Liver (tissue), 9 donors: ENCODE measurements around the gene ZBTB12. TPM values are rescaled to one million over a fixed set of nuclear protein-coding genes. Genes with fewer than 3 reads are reported as not detected.

Experiments
- DNase-seq: peaks from one replicate; pipeline ENCODE4 v3.0.0-alpha.2; 2017; ENCODE audit warnings: low spot score
- H3K27ac ChIP-seq, 2 donors: one replicate each; pipeline ENCODE4 v1.7.0; 2013; ENCODE audit warnings: inconsistent platforms in 2 of 2, low read length in 2 of 2, control low read depth in 1 of 2, low read depth in 1 of 2, mild to moderate bottlenecking in 1 of 2
- H3K27me3 ChIP-seq, 4 donors: one replicate each; pipeline versions ENCODE4 v1.6.1 to v1.7.0; 2013; ENCODE audit warnings: low read length in 3 of 4, inconsistent platforms in 1 of 4, mild to moderate bottlenecking in 1 of 4, moderate library complexity in 1 of 4; ENCODE audit not compliant: control insufficient read depth in 4 of 4, insufficient read depth in 4 of 4
- H3K36me3 ChIP-seq, 4 donors: one replicate each; pipeline versions ENCODE4 v1.6.1 to v1.7.0; 2013; ENCODE audit warnings: low read length in 3 of 4, mild to moderate bottlenecking in 3 of 4, low read depth in 1 of 4, moderate library complexity in 1 of 4; ENCODE audit not compliant: control insufficient read depth in 4 of 4, insufficient read depth in 3 of 4
- H3K4me1 ChIP-seq, 4 donors: one replicate each; pipeline versions ENCODE4 v1.6.1 to v1.7.0; 2013; ENCODE audit warnings: low read length in 3 of 4, mild to moderate bottlenecking in 3 of 4, moderate library complexity in 1 of 4; ENCODE audit not compliant: control insufficient read depth in 4 of 4, insufficient read depth in 4 of 4
- H3K4me3 ChIP-seq, 3 donors: one replicate each; pipeline versions ENCODE4 v1.6.1 to v1.7.0; 2013; ENCODE audit warnings: low read length in 3 of 3, control low read depth in 1 of 3, low read depth in 1 of 3, mild to moderate bottlenecking in 1 of 3
- H3K9ac ChIP-seq, 2 donors: one replicate each; pipeline ENCODE4 v1.7.0; 2013; ENCODE audit warnings: low read length in 2 of 2, mild to moderate bottlenecking in 2 of 2, moderate library complexity in 2 of 2, control low read depth in 1 of 2, low read depth in 1 of 2
- H3K9me3 ChIP-seq, 4 donors: one replicate each; pipeline versions ENCODE4 v1.6.1 to v1.7.0; 2013; ENCODE audit warnings: low read length in 3 of 4; ENCODE audit not compliant: control insufficient read depth in 4 of 4
- EGR1 ChIP-seq, 2 donors: IDR thresholded peaks; 2 replicates each; pipeline ENCODE4 v1.6.1; 2016 to 2018; ENCODE audit warnings: antibody characterized with exemption in 2 of 2, low read depth in 2 of 2
- FOXA1 ChIP-seq: IDR thresholded peaks from 2 replicates; pipeline ENCODE4 v1.6.1; 2016; ENCODE audit warnings: antibody characterized with exemption
- FOXA2 ChIP-seq: IDR thresholded peaks from 2 replicates; pipeline ENCODE4 v1.6.1; 2016; ENCODE audit warnings: antibody characterized with exemption
- GABPA ChIP-seq, 2 donors: IDR thresholded peaks in 1 of 2; conservative IDR thresholded peaks in 1 of 2; 2 replicates each; pipeline ENCODE4 v1.6.1; 2016; ENCODE audit warnings: antibody characterized with exemption in 2 of 2, mild to moderate bottlenecking in 1 of 2, moderate library complexity in 1 of 2
- HNF4A ChIP-seq, 2 donors: conservative IDR thresholded peaks; 2 replicates each; pipeline ENCODE4 v1.6.1; 2016; ENCODE audit warnings: antibody characterized with exemption in 2 of 2, mild to moderate bottlenecking in 2 of 2
- HNF4G ChIP-seq: IDR thresholded peaks from 2 replicates; pipeline ENCODE4 v1.6.1; 2016; ENCODE audit warnings: antibody characterized with exemption
- JUND ChIP-seq, 2 donors: IDR thresholded peaks; 2 replicates each; pipeline ENCODE4 v1.6.1; 2016; ENCODE audit warnings: antibody characterized with exemption in 2 of 2
- NR2F2 ChIP-seq: IDR thresholded peaks from 2 replicates; pipeline ENCODE4 v1.6.1; 2016; ENCODE audit warnings: antibody characterized with exemption
- RAD21 ChIP-seq, 2 donors: IDR thresholded peaks; 2 replicates each; pipeline ENCODE4 v1.6.1; 2016; ENCODE audit warnings: antibody characterized with exemption in 2 of 2, mild to moderate bottlenecking in 2 of 2
- RXRA ChIP-seq, 2 donors: IDR thresholded peaks; 2 replicates each; pipeline ENCODE4 v1.6.1; 2017 to 2018; ENCODE audit warnings: antibody characterized with exemption in 2 of 2, mild to moderate bottlenecking in 1 of 2
- SP1 ChIP-seq: IDR thresholded peaks from 2 replicates; pipeline ENCODE4 v1.6.1; 2018; ENCODE audit warnings: antibody characterized with exemption, mild to moderate bottlenecking
- YY1 ChIP-seq: IDR thresholded peaks from 2 replicates; pipeline ENCODE4 v1.6.1; 2016; ENCODE audit warnings: antibody characterized with exemption, mild to moderate bottlenecking
- WGBS: extraction: QIAGEN DNeasy Blood & Tissue Kit; methylation state at CpG from one replicate; pipeline ENCODE4 v1.1.7; 2013; 5-methylcytosine and 5-hydroxymethylcytosine counted together
- polyA plus RNA-seq, 2 donors: library from polyadenylated mRNA; stranded (reverse) in 1 of 2; unstranded in 1 of 2; fragments of 200-250 nt in 1 of 2; fragments of >200 nt in 1 of 2; fragmentation: Nextera tagmentation in 1 of 2; extraction: Ambion mirVana in 1 of 2; gene quantifications; one replicate each; pipeline versions ENCODE4 v1.2.1 to v1.2.3, GENCODE V29; 2013 to 2015
- total RNA-seq, 2 donors: library from RNA; depleted of rRNA; stranded (reverse); fragments of >200 nt; gene quantifications; one replicate each; pipeline ENCODE4 v1.2.3, GENCODE V29; 2014
- TF ChIP-seq, protein P1 (sequence below): IDR thresholded peaks from 2 replicates; pipeline ENCODE4 v1.6.1; 2016; ENCODE audit warnings: antibody characterized with exemption
- TF ChIP-seq, protein P2 (sequence below): IDR thresholded peaks from 2 replicates; pipeline ENCODE4 v1.6.1; 2016; ENCODE audit warnings: antibody characterized with exemption, mild to moderate bottlenecking
- TF ChIP-seq, protein P3 (sequence below): IDR thresholded peaks from 2 replicates; pipeline ENCODE4 v1.6.1; 2016; ENCODE audit warnings: antibody characterized with exemption
- TF ChIP-seq, protein P4 (sequence below): IDR thresholded peaks from 2 replicates; pipeline ENCODE4 v1.6.1; 2016; ENCODE audit warnings: antibody characterized with exemption
- TF ChIP-seq, protein P5 (sequence below): fragments of 150-350 bp; IDR thresholded peaks from 2 replicates; pipeline ENCODE4 v1.5.1; 2017; ENCODE audit warnings: improper control_type of control experiment, low read depth, low read length; ENCODE audit not compliant: missing input control
- donor health status: healthy.
- donor health status: healthy.
- donor health status: healthy.
- donor health status: healthy.
- donor health status: healthy.

The ZBTB12 gene
- total and polyA plus RNA-seq, 4 donors, result 0.25 to 2.3 (median 0.83) TPM; not detected in 1

DNA sequence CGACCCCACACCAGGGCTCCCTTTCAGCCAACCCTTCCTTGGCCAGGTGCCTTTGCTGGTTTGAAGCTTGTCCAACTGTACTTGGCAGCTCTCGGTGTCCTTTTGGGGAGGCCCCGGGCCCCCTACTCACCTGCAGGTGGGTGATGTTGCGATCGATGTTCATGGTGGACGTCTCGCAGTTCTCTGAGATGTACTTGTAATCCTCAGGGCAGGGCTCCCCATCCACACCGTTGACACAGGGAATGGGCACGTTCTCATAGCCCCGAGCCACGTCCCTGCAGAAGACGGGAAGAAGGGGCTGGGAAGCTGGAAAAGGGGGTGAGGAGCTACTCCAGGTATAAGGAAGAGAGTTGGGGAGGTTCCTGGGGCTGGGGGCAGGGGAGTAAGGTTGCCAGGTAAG lies 18.2 kb downstream of the ZBTB12 start:
- Histone ChIP-seq H3K9me3 (no peaks in the 10 kb centered on the region), H3K4me1 (no peaks in the 10 kb centered on the region), H3K27me3 (no peaks in the 10 kb centered on the region), H3K27ac (no peak overlapping the region), H3K9ac (no peak overlapping the region), H3K4me3 (no peak overlapping the region), H3K36me3 (peaks cover 21 to 76% (median 36%) of the 10 kb centered on the region in 4 donors)
- WGBS, result 96% methylated on average over 12 of the region's 12 CpGs
- no peak for DNase-seq
- TF ChIP-seq, protein P1, sequence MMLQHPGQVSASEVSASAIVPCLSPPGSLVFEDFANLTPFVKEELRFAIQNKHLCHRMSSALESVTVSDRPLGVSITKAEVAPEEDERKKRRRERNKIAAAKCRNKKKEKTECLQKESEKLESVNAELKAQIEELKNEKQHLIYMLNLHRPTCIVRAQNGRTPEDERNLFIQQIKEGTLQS, result no peak
- TF ChIP-seq, protein P2, sequence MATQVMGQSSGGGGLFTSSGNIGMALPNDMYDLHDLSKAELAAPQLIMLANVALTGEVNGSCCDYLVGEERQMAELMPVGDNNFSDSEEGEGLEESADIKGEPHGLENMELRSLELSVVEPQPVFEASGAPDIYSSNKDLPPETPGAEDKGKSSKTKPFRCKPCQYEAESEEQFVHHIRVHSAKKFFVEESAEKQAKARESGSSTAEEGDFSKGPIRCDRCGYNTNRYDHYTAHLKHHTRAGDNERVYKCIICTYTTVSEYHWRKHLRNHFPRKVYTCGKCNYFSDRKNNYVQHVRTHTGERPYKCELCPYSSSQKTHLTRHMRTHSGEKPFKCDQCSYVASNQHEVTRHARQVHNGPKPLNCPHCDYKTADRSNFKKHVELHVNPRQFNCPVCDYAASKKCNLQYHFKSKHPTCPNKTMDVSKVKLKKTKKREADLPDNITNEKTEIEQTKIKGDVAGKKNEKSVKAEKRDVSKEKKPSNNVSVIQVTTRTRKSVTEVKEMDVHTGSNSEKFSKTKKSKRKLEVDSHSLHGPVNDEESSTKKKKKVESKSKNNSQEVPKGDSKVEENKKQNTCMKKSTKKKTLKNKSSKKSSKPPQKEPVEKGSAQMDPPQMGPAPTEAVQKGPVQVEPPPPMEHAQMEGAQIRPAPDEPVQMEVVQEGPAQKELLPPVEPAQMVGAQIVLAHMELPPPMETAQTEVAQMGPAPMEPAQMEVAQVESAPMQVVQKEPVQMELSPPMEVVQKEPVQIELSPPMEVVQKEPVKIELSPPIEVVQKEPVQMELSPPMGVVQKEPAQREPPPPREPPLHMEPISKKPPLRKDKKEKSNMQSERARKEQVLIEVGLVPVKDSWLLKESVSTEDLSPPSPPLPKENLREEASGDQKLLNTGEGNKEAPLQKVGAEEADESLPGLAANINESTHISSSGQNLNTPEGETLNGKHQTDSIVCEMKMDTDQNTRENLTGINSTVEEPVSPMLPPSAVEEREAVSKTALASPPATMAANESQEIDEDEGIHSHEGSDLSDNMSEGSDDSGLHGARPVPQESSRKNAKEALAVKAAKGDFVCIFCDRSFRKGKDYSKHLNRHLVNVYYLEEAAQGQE, result no peak
- TF ChIP-seq YY1 (no peak), GABPA (IDR thresholded peaks at IDR 0.05 in 1 of 2, conservative IDR thresholded peaks at IDR 0.05 in 1 of 2) (no peak), JUND (IDR thresholded peaks at IDR 0.05) (no peak), HNF4G (no peak), FOXA1 (no peak), FOXA2 (no peak), RXRA (IDR thresholded peaks at IDR 0.05) (no peak), SP1 (no peak), HNF4A (conservative IDR thresholded peaks at IDR 0.05) (no peak), EGR1 (IDR thresholded peaks at IDR 0.05; ENCODE audit: low read depth in 2 of 2) (no peak), NR2F2 (no peak), RAD21 (IDR thresholded peaks at IDR 0.05) (no peak)
- TF ChIP-seq, protein P3, sequence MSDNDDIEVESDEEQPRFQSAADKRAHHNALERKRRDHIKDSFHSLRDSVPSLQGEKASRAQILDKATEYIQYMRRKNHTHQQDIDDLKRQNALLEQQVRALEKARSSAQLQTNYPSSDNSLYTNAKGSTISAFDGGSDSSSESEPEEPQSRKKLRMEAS, result no peak
- TF ChIP-seq, protein P4, sequence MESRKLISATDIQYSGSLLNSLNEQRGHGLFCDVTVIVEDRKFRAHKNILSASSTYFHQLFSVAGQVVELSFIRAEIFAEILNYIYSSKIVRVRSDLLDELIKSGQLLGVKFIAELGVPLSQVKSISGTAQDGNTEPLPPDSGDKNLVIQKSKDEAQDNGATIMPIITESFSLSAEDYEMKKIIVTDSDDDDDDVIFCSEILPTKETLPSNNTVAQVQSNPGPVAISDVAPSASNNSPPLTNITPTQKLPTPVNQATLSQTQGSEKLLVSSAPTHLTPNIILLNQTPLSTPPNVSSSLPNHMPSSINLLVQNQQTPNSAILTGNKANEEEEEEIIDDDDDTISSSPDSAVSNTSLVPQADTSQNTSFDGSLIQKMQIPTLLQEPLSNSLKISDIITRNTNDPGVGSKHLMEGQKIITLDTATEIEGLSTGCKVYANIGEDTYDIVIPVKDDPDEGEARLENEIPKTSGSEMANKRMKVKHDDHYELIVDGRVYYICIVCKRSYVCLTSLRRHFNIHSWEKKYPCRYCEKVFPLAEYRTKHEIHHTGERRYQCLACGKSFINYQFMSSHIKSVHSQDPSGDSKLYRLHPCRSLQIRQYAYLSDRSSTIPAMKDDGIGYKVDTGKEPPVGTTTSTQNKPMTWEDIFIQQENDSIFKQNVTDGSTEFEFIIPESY, result no peak
- TF ChIP-seq, protein P5, sequence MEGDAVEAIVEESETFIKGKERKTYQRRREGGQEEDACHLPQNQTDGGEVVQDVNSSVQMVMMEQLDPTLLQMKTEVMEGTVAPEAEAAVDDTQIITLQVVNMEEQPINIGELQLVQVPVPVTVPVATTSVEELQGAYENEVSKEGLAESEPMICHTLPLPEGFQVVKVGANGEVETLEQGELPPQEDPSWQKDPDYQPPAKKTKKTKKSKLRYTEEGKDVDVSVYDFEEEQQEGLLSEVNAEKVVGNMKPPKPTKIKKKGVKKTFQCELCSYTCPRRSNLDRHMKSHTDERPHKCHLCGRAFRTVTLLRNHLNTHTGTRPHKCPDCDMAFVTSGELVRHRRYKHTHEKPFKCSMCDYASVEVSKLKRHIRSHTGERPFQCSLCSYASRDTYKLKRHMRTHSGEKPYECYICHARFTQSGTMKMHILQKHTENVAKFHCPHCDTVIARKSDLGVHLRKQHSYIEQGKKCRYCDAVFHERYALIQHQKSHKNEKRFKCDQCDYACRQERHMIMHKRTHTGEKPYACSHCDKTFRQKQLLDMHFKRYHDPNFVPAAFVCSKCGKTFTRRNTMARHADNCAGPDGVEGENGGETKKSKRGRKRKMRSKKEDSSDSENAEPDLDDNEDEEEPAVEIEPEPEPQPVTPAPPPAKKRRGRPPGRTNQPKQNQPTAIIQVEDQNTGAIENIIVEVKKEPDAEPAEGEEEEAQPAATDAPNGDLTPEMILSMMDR, result no peak

DNA sequence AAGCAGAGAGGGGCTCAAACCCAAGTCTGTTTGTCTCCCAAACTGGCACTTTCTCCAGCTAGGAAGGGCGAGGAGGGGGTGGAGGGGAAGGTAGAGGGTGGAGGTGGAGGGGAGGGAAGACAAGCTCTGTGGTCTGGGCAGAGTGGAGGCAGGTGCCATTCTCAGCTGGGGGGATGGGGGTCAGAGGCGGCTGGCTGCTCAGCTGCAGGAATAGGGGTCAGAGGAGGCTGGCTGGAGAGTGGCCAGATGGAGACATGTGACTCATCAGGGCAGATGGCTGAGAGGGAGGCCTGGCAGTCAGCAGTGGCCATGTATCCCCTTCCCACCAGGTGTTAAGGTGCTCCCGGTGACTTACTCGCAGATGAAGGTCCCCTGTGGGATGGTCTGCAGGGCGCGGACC lies 19.5 kb downstream of the ZBTB12 start:
- H3K27ac ChIP-seq, result no peak overlapping the region
- no peaks in the 10 kb centered on the region for H3K27me3 ChIP-seq
- no peak overlapping the region for H3K4me3 ChIP-seq
- H3K9ac ChIP-seq, result no peak overlapping the region
- peaks cover 18 to 64% (median 32%) of the 10 kb centered on the region in 4 donors for H3K36me3 ChIP-seq
- TF ChIP-seq SP1, result no peak
- TF ChIP-seq, protein P3, result no peak
- TF ChIP-seq YY1, result no peak
- no peak for TF ChIP-seq FOXA1
- no peak for TF ChIP-seq EGR1 (IDR thresholded peaks at IDR 0.05; ENCODE audit: low read depth in 2 of 2)
- no peak for TF ChIP-seq FOXA2
- no peak for TF ChIP-seq HNF4G
- TF ChIP-seq NR2F2, result no peak
- no peak for TF ChIP-seq GABPA (IDR thresholded peaks at IDR 0.05 in 1 of 2, conservative IDR thresholded peaks at IDR 0.05 in 1 of 2)
- TF ChIP-seq RXRA (IDR thresholded peaks at IDR 0.05), result no peak
- DNase-seq, result no peak
- no peaks in the 10 kb centered on the region for H3K9me3 ChIP-seq
- H3K4me1 ChIP-seq, result no peaks in the 10 kb centered on the region
- WGBS, result 92% methylated on average over 6 of the region's 6 CpGs
